H1 (cell line): Measurements from ENCODE around the gene SERPINB13. TPM values are rescaled to one million over a fixed set of nuclear protein-coding genes. Genes with fewer than 3 reads are reported as not detected.

Experiments used
- CTCF ChIA-PET: fragments of 300-600 bp; sonication (Branson Sonifier 250); formaldehyde crosslinking; loops from one replicate; lab custom pipeline; 2021; ENCODE audit not compliant: partially characterized antibody; lab: Charles Lee
- POLR2A ChIA-PET: fragments of 300-600 bp; sonication (Branson Sonifier 250); formaldehyde crosslinking; loops from one replicate; lab custom pipeline; 2021; ENCODE audit warnings: inconsistent platforms; ENCODE audit not compliant: partially characterized antibody; lab: Charles Lee
- DNase-seq, 2 experiments: peaks; one replicate each; pipeline versions ENCODE4 v3.0.0 to v3.0.0-alpha.2; 2010 to 2022; ENCODE audit warnings: low spot score in 2 of 2, low read depth in 1 of 2, mixed read lengths in 1 of 2
- FAIRE-seq: peaks from 2 replicates; lab custom pipeline; 2011; peaks lifted over from hg19 to GRCh38; lab: Jason Lieb, UNC
- H2AFZ ChIP-seq: 2 replicates; pipeline ENCODE4 v1.8.1; 2012; ENCODE audit warnings: low read length, inconsistent platforms
- H2AK5ac ChIP-seq: 2 replicates; pipeline ENCODE4 v1.6.1; 2013; ENCODE audit warnings: low read depth, low read length
- H2BK120ac ChIP-seq: replicated peaks from 2 replicates; pipeline ENCODE3; 2013; ENCODE audit warnings: low read depth, low read length, inconsistent platforms
- H2BK12ac ChIP-seq: 2 replicates; pipeline ENCODE4 v1.6.1; 2013; ENCODE audit warnings: low read depth, low read length
- H2BK15ac ChIP-seq: 2 replicates; pipeline ENCODE4 v1.6.1; 2013; ENCODE audit warnings: low read length
- H2BK20ac ChIP-seq: 2 replicates; pipeline ENCODE4 v1.6.1; 2013; ENCODE audit warnings: low read length
- H2BK5ac ChIP-seq: 2 replicates; pipeline ENCODE4 v1.6.1; 2013; ENCODE audit warnings: low read depth, low read length
- H3K14ac ChIP-seq: 2 replicates; pipeline ENCODE4 v1.6.1; 2013; ENCODE audit warnings: inconsistent platforms; ENCODE audit not compliant: insufficient read length
- H3K18ac ChIP-seq: 2 replicates; pipeline ENCODE4 v1.6.1; 2013; ENCODE audit warnings: low read length; ENCODE audit errors: extremely low read depth
- H3K23ac ChIP-seq: 2 replicates; pipeline ENCODE4 v1.6.1; 2013; ENCODE audit warnings: inconsistent platforms; ENCODE audit not compliant: insufficient read length
- H3K23me2 ChIP-seq: 2 replicates; pipeline ENCODE4 v1.6.1; 2013; ENCODE audit warnings: low read depth, low read length
- H3K27ac ChIP-seq: 2 replicates; pipeline ENCODE4 v1.6.1; 2011; ENCODE audit warnings: low read depth, low read length, inconsistent platforms
- H3K27me3 ChIP-seq, 4 experiments: replicated peaks in 1 of 4; 1 replicate in 1 of 4; 2 replicates in 3 of 4; pipeline versions ENCODE4 v1.6.1 to v1.8.1; 2011 to 2013; ENCODE audit warnings: low read length in 3 of 4, mild to moderate bottlenecking in 3 of 4, inconsistent platforms in 2 of 4, mixed read lengths in 2 of 4, moderate library complexity in 1 of 4; ENCODE audit not compliant: control insufficient read depth in 3 of 4, insufficient read depth in 3 of 4; ENCODE audit errors: extremely low read depth in 1 of 4
- H3K36me3 ChIP-seq, 4 experiments: 2 replicates each; pipeline versions ENCODE4 v1.6.1 to v1.8.1; 2011 to 2013; ENCODE audit warnings: mild to moderate bottlenecking in 4 of 4, low read length in 3 of 4, moderate library complexity in 2 of 4, control low read depth in 1 of 4, inconsistent platforms in 1 of 4; ENCODE audit not compliant: insufficient read depth in 4 of 4, control insufficient read depth in 2 of 4
- H3K4ac ChIP-seq: replicated peaks from 2 replicates; pipeline ENCODE3; 2013; ENCODE audit warnings: low read length, low read depth, mixed read lengths, inconsistent platforms; ENCODE audit not compliant: insufficient read length
- H3K4me1 ChIP-seq, 4 experiments: replicated peaks in 1 of 4; 1 replicate in 1 of 4; 2 replicates in 3 of 4; pipeline versions ENCODE4 v1.6.1 to v1.8.1; 2011 to 2013; ENCODE audit warnings: low read length in 3 of 4, inconsistent platforms in 2 of 4, mixed read lengths in 1 of 4; ENCODE audit not compliant: insufficient read depth in 4 of 4, control insufficient read depth in 3 of 4
- H3K4me2 ChIP-seq, 2 experiments: 2 replicates each; pipeline versions ENCODE4 v1.6.1 to v1.8.1; 2011 to 2013; ENCODE audit warnings: low read depth in 2 of 2, low read length in 2 of 2, control low read depth in 1 of 2, inconsistent platforms in 1 of 2, mild to moderate bottlenecking in 1 of 2; ENCODE audit not compliant: insufficient read depth in 1 of 2
- H3K4me3 ChIP-seq, 4 experiments: fragments of 200-600, 300-600 bp in 1 of 4; sonication (generic), shearing (Covaris generic), sonication (Bioruptor Twin) in 1 of 4; 2 replicates each; pipeline versions ENCODE4 v1.5.1 to v1.8.1; 2011 to 2016; ENCODE audit warnings: low read length in 4 of 4, low read depth in 3 of 4, control low read depth in 2 of 4, inconsistent platforms in 2 of 4, mild to moderate bottlenecking in 2 of 4, mixed read lengths in 1 of 4, moderate library complexity in 1 of 4; ENCODE audit not compliant: insufficient read depth in 2 of 4; ENCODE audit errors: extremely low read depth in 1 of 4
- H3K56ac ChIP-seq: replicated peaks from 2 replicates; pipeline ENCODE3; 2013; ENCODE audit warnings: low read depth, mild to moderate bottlenecking, mixed read lengths, low read length, inconsistent platforms; ENCODE audit not compliant: insufficient read length
- H3K79me1 ChIP-seq: 2 replicates; pipeline ENCODE4 v1.6.1; 2013; ENCODE audit warnings: low read depth, low read length, control low read depth
- H3K79me2 ChIP-seq, 2 experiments: 2 replicates each; pipeline versions ENCODE4 v1.6.1 to v1.8.1; 2012 to 2013; ENCODE audit warnings: low read length in 2 of 2, mild to moderate bottlenecking in 2 of 2, inconsistent platforms in 1 of 2; ENCODE audit not compliant: insufficient read depth in 2 of 2, control insufficient read depth in 1 of 2
- H3K9ac ChIP-seq, 4 experiments: replicated peaks in 1 of 4; 1 replicate in 1 of 4; 2 replicates in 3 of 4; pipeline versions ENCODE4 v1.6.1 to v1.8.1; 2011 to 2013; ENCODE audit warnings: low read depth in 3 of 4, low read length in 3 of 4, control low read depth in 2 of 4, mild to moderate bottlenecking in 2 of 4, moderate library complexity in 2 of 4, inconsistent platforms in 1 of 4; ENCODE audit errors: extremely low read depth in 1 of 4
- H3K9me3 ChIP-seq, 2 experiments: 2 replicates each; pipeline versions ENCODE4 v1.6.1 to v1.8.1; 2012 to 2013; ENCODE audit warnings: mild to moderate bottlenecking in 2 of 2, moderate library complexity in 2 of 2, control low read depth in 1 of 2, inconsistent platforms in 1 of 2, low read depth in 1 of 2, low read length in 1 of 2, mixed read lengths in 1 of 2; ENCODE audit not compliant: insufficient read depth in 2 of 2
- H4K20me1 ChIP-seq, 2 experiments: replicated peaks in 1 of 2; 2 replicates each; pipeline versions ENCODE3 to v1.8.1; 2011 to 2013; ENCODE audit warnings: inconsistent platforms in 2 of 2, low read length in 2 of 2, mild to moderate bottlenecking in 1 of 2; ENCODE audit not compliant: insufficient read depth in 2 of 2, control insufficient read depth in 1 of 2
- H4K5ac ChIP-seq: 2 replicates; pipeline ENCODE4 v1.6.1; 2013; ENCODE audit warnings: low read length, low read depth, mixed read lengths, inconsistent platforms; ENCODE audit not compliant: insufficient read length
- H4K8ac ChIP-seq: 2 replicates; pipeline ENCODE4 v1.8.0; 2013; ENCODE audit warnings: mild to moderate bottlenecking, moderate library complexity, low read length, inconsistent platforms; ENCODE audit not compliant: insufficient read depth; ENCODE audit errors: extremely low read depth
- H4K91ac ChIP-seq: replicated peaks from 2 replicates; pipeline ENCODE3; 2013; ENCODE audit warnings: low read length, mixed read lengths, inconsistent platforms; ENCODE audit not compliant: insufficient read length
- CREB1 ChIP-seq: IDR thresholded peaks from 2 replicates; pipeline ENCODE4 v1.6.1; 2012; ENCODE audit warnings: inconsistent platforms
- PHF8 ChIP-seq: fragments of 200-600 bp; sonication (generic); conservative IDR thresholded peaks from 2 replicates; pipeline ENCODE4 v1.7.1; 2012; ENCODE audit warnings: low read depth, mild to moderate bottlenecking, inconsistent platforms, low read length, moderate library complexity
- POLR2AphosphoS5 ChIP-seq: IDR thresholded peaks from 2 replicates; pipeline ENCODE4 v1.6.1; 2011; ENCODE audit warnings: low read depth, low read length
- POU5F1 ChIP-seq: IDR thresholded peaks from 2 replicates; pipeline ENCODE4 v1.6.1; 2011; ENCODE audit warnings: low read depth, mild to moderate bottlenecking, low read length, moderate library complexity
- SP1 ChIP-seq: IDR thresholded peaks from 2 replicates; pipeline ENCODE4 v1.6.1; 2011; ENCODE audit warnings: low read depth, low read length
- SP4 ChIP-seq: IDR thresholded peaks from 2 replicates; pipeline ENCODE4 v1.6.1; 2012; ENCODE audit warnings: low read length, inconsistent platforms
- SUZ12 ChIP-seq: fragments of 200-600 bp; sonication (generic); IDR thresholded peaks from 2 replicates; pipeline ENCODE4 v1.6.1; 2012; ENCODE audit warnings: mild to moderate bottlenecking, inconsistent platforms, low read length, moderate library complexity, mixed read lengths
- ZNF274 ChIP-seq: IDR thresholded peaks from 2 replicates; pipeline ENCODE4 v1.7.0; 2012; ENCODE audit warnings: low read length, borderline replicate concordance; ENCODE audit errors: extremely low read depth
- WGBS, 2 experiments: shearing (Covaris generic) in 1 of 2; methylation state at CpG; one replicate each; pipeline versions ENCODE4 v1.1.6 to v1.1.7; 2013 to 2015; ENCODE audit warnings: low lambda C conversion rate in 2 of 2, mixed read lengths in 2 of 2, inconsistent platforms in 1 of 2, low coverage in 1 of 2, missing lambda C conversion rate in 1 of 2; ENCODE audit not compliant: insufficient replicate concordance in 2 of 2, insufficient coverage in 1 of 2, insufficient read length in 1 of 2; ENCODE audit errors: extremely low coverage in 1 of 2, missing lambda C conversion rate in 1 of 2; 5-methylcytosine and 5-hydroxymethylcytosine counted together
- polyA plus RNA-seq, 7 experiments: library from polyadenylated mRNA; depleted of rRNA in 3 of 7; stranded (reverse) in 5 of 7; unstranded in 2 of 7; fragments of >200 nt in 5 of 7; fragments of 200-250 nt in 2 of 7; gene quantifications; 1 replicate in 5 of 7; 2 replicates in 1 of 7; 4 replicates in 1 of 7; pipeline versions ENCODE4 v1.2.1 to v1.2.3, GENCODE V29; 2011 to 2013; ENCODE audit warnings: missing spikeins in 2 of 7, mixed read lengths in 2 of 7
- total RNA-seq: library from RNA; stranded (reverse); fragmentation: NEBNext Ultra II Directional; extraction: Animal tissue kit (Norgen Biotek cat#: 25700); gene quantifications from 2 replicates; pipeline ENCODE4 v1.2.1, GENCODE V29; 2021
- TF ChIP-seq, protein P1 (sequence below), 3 experiments: IDR thresholded peaks; 1 replicate in 2 of 3; 2 replicates in 1 of 3; pipeline versions ENCODE4 v1.5.1 to v1.6.1; 2011; ENCODE audit warnings: low read length in 3 of 3, mild to moderate bottlenecking in 3 of 3, inconsistent platforms in 2 of 3, low read depth in 1 of 3, moderate library complexity in 1 of 3; ENCODE audit not compliant: insufficient read depth in 1 of 3; ENCODE audit errors: control extremely low read depth in 1 of 3
- TF ChIP-seq, protein P2 (sequence below): IDR thresholded peaks from 2 replicates; pipeline ENCODE4 v1.6.1; 2012; ENCODE audit warnings: inconsistent platforms
- TF ChIP-seq, protein P3 (sequence below): IDR thresholded peaks from 2 replicates; pipeline ENCODE4 v1.6.1; 2011; ENCODE audit warnings: low read length, improper control_type of control experiment

Gene SERPINB13
- total and polyA plus RNA-seq, 2 of the 8 experiments (the other 6 are each of a cell fraction or from before 2014, with no cell fraction given) = not detected

DNA sequence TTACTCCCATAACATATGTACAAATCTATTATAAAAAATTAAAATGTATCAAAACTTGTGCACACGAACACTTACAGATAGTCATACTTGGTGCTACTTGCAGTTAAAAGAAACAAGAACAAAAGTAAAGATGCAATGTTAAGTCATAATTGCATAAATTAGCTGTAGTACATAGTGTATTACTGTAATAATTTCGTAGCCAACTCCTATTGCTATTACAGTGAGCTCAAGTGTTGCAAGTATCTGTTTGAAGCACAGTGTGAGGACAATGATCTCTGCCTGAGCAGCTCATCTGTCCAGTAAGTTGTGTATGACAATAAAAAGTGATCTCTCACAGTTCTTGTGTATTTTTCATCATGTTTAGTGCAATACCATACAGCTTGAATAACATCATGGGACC, 7.5 kb upstream of the SERPINB13 start:
- no peaks in the 10 kb centered on the region for H3K27me3 ChIP-seq
- no peak overlapping the region for H2BK15ac ChIP-seq
- H3K79me2 ChIP-seq = no peaks in the 10 kb centered on the region
- H3K27ac ChIP-seq = no peak overlapping the region
- 66% methylated on average over 2 of the region's 2 CpGs; no CpG with 5 or more reads in 1 of the 2 experiments for WGBS, 2 experiments
- H4K91ac ChIP-seq = no peak overlapping the region
- H3K4ac ChIP-seq = no peak overlapping the region
- H2BK20ac ChIP-seq = no peak overlapping the region
- ChIA-PET CTCF (interaction anchor here (0.6 to 13.2 kb wide), 23 partner anchors 8 to 356 kb away, joined by 3 to 366 read pairs (median 10); no protein-coding TSS in a partner anchor), POLR2A (no interaction called here)
- H3K56ac ChIP-seq = no peak overlapping the region
- no peaks in the 10 kb centered on the region for H3K79me1 ChIP-seq
- no peak overlapping the region for H4K5ac ChIP-seq
- no peaks in the 10 kb centered on the region for H3K4me1 ChIP-seq
- H3K23ac ChIP-seq = no peak overlapping the region
- no peak overlapping the region for H2BK12ac ChIP-seq
- no peak overlapping the region for H4K8ac ChIP-seq
- no peak overlapping the region for H3K18ac ChIP-seq
- H4K20me1 ChIP-seq = no peaks in the 10 kb centered on the region
- no peak overlapping the region for H3K4me2 ChIP-seq
- no peak overlapping the region for H2BK120ac ChIP-seq
- no peak overlapping the region for H3K4me3 ChIP-seq
- DNase-seq (no peak), FAIRE-seq (no peak)
- no peak overlapping the region for H3K9ac ChIP-seq
- H3K36me3 ChIP-seq = no peaks in the 10 kb centered on the region
- H3K14ac ChIP-seq = no peak overlapping the region
- no peaks in the 10 kb centered on the region for H3K9me3 ChIP-seq
- H2BK5ac ChIP-seq = no peak overlapping the region
- no peaks in the 10 kb centered on the region; the same call in 1 of the 2 replicates for H3K23me2 ChIP-seq
- H2AK5ac ChIP-seq = no peak overlapping the region
- H2AFZ ChIP-seq = no peak overlapping the region
- no peak for TF ChIP-seq POU5F1
- TF ChIP-seq, protein P1, sequence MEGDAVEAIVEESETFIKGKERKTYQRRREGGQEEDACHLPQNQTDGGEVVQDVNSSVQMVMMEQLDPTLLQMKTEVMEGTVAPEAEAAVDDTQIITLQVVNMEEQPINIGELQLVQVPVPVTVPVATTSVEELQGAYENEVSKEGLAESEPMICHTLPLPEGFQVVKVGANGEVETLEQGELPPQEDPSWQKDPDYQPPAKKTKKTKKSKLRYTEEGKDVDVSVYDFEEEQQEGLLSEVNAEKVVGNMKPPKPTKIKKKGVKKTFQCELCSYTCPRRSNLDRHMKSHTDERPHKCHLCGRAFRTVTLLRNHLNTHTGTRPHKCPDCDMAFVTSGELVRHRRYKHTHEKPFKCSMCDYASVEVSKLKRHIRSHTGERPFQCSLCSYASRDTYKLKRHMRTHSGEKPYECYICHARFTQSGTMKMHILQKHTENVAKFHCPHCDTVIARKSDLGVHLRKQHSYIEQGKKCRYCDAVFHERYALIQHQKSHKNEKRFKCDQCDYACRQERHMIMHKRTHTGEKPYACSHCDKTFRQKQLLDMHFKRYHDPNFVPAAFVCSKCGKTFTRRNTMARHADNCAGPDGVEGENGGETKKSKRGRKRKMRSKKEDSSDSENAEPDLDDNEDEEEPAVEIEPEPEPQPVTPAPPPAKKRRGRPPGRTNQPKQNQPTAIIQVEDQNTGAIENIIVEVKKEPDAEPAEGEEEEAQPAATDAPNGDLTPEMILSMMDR (IDR thresholded peaks at IDR 0.05; ENCODE audit: control extremely low read depth in 1 of 3, insufficient read depth in 1 of 3, low read depth in 1 of 3, low read length in 3 of 3) = no peak
- no peak for TF ChIP-seq ZNF274
- TF ChIP-seq POLR2AphosphoS5 = no peak
- TF ChIP-seq, protein P2, sequence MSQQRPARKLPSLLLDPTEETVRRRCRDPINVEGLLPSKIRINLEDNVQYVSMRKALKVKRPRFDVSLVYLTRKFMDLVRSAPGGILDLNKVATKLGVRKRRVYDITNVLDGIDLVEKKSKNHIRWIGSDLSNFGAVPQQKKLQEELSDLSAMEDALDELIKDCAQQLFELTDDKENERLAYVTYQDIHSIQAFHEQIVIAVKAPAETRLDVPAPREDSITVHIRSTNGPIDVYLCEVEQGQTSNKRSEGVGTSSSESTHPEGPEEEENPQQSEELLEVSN = no peak
- TF ChIP-seq, protein P3, sequence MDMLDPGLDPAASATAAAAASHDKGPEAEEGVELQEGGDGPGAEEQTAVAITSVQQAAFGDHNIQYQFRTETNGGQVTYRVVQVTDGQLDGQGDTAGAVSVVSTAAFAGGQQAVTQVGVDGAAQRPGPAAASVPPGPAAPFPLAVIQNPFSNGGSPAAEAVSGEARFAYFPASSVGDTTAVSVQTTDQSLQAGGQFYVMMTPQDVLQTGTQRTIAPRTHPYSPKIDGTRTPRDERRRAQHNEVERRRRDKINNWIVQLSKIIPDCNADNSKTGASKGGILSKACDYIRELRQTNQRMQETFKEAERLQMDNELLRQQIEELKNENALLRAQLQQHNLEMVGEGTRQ = no peak
- TF ChIP-seq CREB1 = no peak
- no peak for TF ChIP-seq SUZ12
- no peak for TF ChIP-seq SP4
- no peak for TF ChIP-seq SP1
- no peak for TF ChIP-seq PHF8
